Measurements from ENCODE around the gene PER3. TPM values are rescaled to one million over a fixed set of nuclear protein-coding genes. Genes with fewer than 3 reads are reported as not detected.

Gene PER3
- total RNA-seq, 4 donors from 2014 or later: 3.8 to 23.9 (median 12.9) TPM

DNA sequence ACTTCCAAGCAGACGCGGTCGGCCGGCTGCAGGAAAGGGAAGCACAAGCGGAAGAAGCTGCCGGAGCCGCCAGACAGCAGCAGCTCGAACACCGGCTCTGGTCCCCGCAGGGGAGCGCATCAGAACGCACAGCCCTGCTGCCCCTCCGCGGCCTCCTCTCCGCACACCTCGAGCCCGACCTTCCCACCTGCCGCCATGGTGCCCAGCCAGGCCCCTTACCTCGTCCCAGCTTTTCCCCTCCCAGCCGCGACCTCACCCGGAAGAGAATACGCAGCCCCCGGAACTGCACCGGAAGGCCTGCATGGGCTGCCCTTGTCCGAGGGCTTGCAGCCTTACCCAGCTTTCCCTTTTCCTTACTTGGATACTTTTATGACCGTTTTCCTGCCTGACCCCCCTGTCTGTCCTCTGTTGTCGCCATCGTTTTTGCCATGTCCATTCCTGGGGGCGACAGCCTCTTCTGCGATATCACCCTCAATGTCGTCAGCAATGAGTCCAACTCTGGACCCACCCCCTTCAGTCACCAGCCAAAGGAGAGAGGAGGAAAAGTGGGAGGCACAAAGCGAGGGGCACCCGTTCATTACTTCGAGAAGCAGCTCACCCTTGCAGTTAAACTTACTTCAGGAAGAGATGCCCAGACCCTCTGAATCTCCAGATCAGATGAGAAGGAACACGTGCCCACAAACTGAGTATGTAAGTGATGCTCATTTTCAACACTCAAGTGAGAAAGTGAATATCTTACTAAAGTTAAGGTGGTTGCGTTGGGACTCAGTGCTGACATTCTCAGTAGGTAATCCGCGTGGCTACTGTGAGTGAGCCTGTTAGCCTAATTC is 43.2 kb downstream of the PER3 start:
- 87% methylated on average over 39 of the region's 39 CpGs; no CpG with 5 or more reads in 1 of the 2 donors for WGBS, 2 donors (ENCODE audit: low coverage in 1 of 2)
- in situ Hi-C loops (cut with MboI; ENCODE audit: low pct_ligation_motif_present in 1 of 4, low pct_unique_long_range_greater_than_20kb in 1 of 4, low sequenced_read_pairs in 3 of 4) (no loop called here), intact Hi-C loops (cut with DNase I; ENCODE audit: low total_unique reads) (no loop called here)
- no peak for TF ChIP-seq POLR2A (IDR thresholded peaks at IDR 0.05)
- no peak for TF ChIP-seq EP300 (IDR thresholded peaks at IDR 0.05; ENCODE audit: low read depth)
- no peak for TF ChIP-seq POLR2AphosphoS5 (IDR thresholded peaks at IDR 0.05)
- TF ChIP-seq, protein P1, sequence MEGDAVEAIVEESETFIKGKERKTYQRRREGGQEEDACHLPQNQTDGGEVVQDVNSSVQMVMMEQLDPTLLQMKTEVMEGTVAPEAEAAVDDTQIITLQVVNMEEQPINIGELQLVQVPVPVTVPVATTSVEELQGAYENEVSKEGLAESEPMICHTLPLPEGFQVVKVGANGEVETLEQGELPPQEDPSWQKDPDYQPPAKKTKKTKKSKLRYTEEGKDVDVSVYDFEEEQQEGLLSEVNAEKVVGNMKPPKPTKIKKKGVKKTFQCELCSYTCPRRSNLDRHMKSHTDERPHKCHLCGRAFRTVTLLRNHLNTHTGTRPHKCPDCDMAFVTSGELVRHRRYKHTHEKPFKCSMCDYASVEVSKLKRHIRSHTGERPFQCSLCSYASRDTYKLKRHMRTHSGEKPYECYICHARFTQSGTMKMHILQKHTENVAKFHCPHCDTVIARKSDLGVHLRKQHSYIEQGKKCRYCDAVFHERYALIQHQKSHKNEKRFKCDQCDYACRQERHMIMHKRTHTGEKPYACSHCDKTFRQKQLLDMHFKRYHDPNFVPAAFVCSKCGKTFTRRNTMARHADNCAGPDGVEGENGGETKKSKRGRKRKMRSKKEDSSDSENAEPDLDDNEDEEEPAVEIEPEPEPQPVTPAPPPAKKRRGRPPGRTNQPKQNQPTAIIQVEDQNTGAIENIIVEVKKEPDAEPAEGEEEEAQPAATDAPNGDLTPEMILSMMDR (IDR thresholded peaks at IDR 0.05): no peak
- Histone ChIP-seq H3K9me3 (no peaks in the 10 kb centered on the region), H3K4me3 (peak overlapping the region in 3 of 4 donors; percentile 20 to 33 (median 32)), H3K4me1 (peaks cover 0 to 6% (median 2%) of the 10 kb centered on the region in 4 donors), H3K27ac (peak overlapping the region in 2 of 4 donors; percentile 16 to 53), H3K27me3 (no peaks in the 10 kb centered on the region), H3K36me3 (peaks cover 0 to 19% (median 5%) of the 10 kb centered on the region in 4 donors)
- no peak for DNase-seq

DNA sequence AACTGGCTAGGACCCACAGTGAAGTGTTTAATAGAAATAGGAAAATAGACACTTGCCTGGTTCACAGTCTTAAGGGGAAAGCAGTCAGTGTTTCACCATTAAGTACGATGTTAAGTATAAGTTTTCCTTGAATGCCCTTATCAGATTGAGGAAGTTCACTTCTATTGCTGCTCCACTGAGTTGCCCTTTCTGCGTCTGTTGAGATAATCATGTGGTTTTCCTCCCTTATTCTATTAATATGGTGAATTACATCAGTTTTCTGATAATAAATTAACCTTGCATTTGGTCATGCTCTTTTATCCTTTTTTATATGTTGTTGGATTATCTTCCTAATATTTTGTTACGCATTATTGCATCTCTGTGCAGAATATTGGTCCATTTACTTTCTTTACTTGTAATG is 47.4 kb downstream of the PER3 start:
- in situ Hi-C loops (cut with MboI; ENCODE audit: low pct_ligation_motif_present in 1 of 4, low pct_unique_long_range_greater_than_20kb in 1 of 4, low sequenced_read_pairs in 3 of 4): no loop called here
- Histone ChIP-seq H3K4me3 (no peak overlapping the region), H3K4me1 (peaks cover 0 to 6% (median 2%) of the 10 kb centered on the region in 4 donors), H3K9me3 (no peaks in the 10 kb centered on the region), H3K27me3 (no peaks in the 10 kb centered on the region), H3K36me3 (peaks cover 0 to 19% (median 9%) of the 10 kb centered on the region in 4 donors), H3K27ac (no peak overlapping the region)
- TF ChIP-seq, protein P1 (IDR thresholded peaks at IDR 0.05): no peak
- TF ChIP-seq POLR2A (IDR thresholded peaks at IDR 0.05): no peak
- 75 to 79% methylated on average over 3 of the region's 3 CpGs for WGBS, 2 donors (ENCODE audit: low coverage in 1 of 2)
- intact Hi-C loops (cut with DNase I; ENCODE audit: low total_unique reads): no loop called here
- no peak for DNase-seq

DNA sequence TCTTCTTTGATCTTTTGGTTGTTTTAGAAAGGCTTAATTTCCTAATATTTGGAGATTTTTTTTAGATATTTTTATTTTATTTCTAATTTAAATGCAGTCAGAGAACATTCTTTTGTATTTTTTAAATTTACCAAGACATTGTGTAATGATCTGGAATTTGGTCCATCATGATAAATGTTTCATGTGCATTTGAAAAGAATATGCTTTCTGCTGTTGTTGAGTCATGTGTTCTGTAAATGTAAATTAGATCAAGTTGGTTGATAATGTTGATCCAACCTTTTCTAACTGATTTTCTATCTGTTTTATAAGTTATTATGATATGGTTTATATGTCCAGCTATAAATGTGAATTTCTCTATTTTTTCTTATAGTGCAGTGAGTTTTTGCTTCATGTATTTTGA is 48.9 kb downstream of the PER3 start:
- Histone ChIP-seq H3K4me1 (peaks cover 0 to 5% (median 0%) of the 10 kb centered on the region in 4 donors), H3K36me3 (peaks cover 0 to 34% (median 11%) of the 10 kb centered on the region in 4 donors), H3K4me3 (no peak overlapping the region), H3K27me3 (no peaks in the 10 kb centered on the region), H3K9me3 (no peaks in the 10 kb centered on the region), H3K27ac (no peak overlapping the region)
- TF ChIP-seq EP300 (IDR thresholded peaks at IDR 0.05; ENCODE audit: low read depth): no peak
- TF ChIP-seq, protein P1 (IDR thresholded peaks at IDR 0.05): no peak
- TF ChIP-seq POLR2A (IDR thresholded peaks at IDR 0.05): no peak
- TF ChIP-seq POLR2AphosphoS5 (IDR thresholded peaks at IDR 0.05): no peak
- no peak for DNase-seq
- intact Hi-C loops (cut with DNase I; ENCODE audit: low total_unique reads): no loop called here
- in situ Hi-C loops (cut with MboI; ENCODE audit: low pct_ligation_motif_present in 1 of 4, low pct_unique_long_range_greater_than_20kb in 1 of 4, low sequenced_read_pairs in 3 of 4): no loop called here

DNA sequence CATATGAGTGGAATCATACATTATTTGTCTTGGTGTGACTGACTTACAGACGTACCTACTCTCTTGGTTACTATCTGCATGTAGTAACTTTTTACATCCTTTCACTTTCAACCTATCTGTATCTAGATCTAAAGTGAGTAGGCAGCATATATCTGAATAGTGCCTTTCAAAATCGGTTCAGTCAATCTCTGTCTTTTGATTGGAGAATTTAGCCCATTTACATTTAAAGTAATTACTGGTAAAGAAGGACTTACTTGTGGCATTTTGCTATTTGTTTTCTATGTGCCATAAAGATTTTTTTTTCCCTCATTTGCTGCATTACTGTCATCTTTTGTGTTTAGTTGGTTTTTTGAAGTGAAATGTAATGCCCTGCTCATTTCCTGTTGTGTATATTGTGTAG is 54.6 kb downstream of the PER3 start:
- peaks cover 7% of the 10 kb centered on the region in 2 donors for H3K9me3 ChIP-seq
- peaks cover 0 to 44% (median 21%) of the 10 kb centered on the region in 4 donors for H3K36me3 ChIP-seq
- no peak overlapping the region for H3K27ac ChIP-seq
- TF ChIP-seq POLR2A (IDR thresholded peaks at IDR 0.05) (no peak), POLR2AphosphoS5 (IDR thresholded peaks at IDR 0.05) (no peak), EP300 (IDR thresholded peaks at IDR 0.05; ENCODE audit: low read depth) (no peak)
- TF ChIP-seq, protein P1 (IDR thresholded peaks at IDR 0.05): no peak
- H3K27me3 ChIP-seq: no peaks in the 10 kb centered on the region
- in situ Hi-C loops (cut with MboI; ENCODE audit: low pct_ligation_motif_present in 1 of 4, low pct_unique_long_range_greater_than_20kb in 1 of 4, low sequenced_read_pairs in 3 of 4): no loop called here
- DNase-seq: no peak
- WGBS, 2 donors (ENCODE audit: low coverage in 1 of 2): 96% methylated on average over 2 of the region's 2 CpGs; no CpG with 5 or more reads in 1 of the 2 donors
- intact Hi-C loops (cut with DNase I; ENCODE audit: low total_unique reads): no loop called here
- no peak overlapping the region for H3K4me3 ChIP-seq
- no peaks in the 10 kb centered on the region for H3K4me1 ChIP-seq
